HG02642 (cell line): ENCODE measurements around the gene PPIG.
"Not testable (repeated sequence)": the region's sequence is repeated elsewhere in the genome, so short reads cannot be mapped to it uniquely, and the experiment has no call there.

ENCODE experiments used
- ATAC-seq: cut with Tn5 transposase; IDR thresholded peaks from one replicate; pipeline ENCODE4 v1.9.1; 2021; ENCODE audit warnings: mild to moderate bottlenecking; ENCODE audit not compliant: unreplicated experiment, poor library complexity

Gene PPIG

DNA sequence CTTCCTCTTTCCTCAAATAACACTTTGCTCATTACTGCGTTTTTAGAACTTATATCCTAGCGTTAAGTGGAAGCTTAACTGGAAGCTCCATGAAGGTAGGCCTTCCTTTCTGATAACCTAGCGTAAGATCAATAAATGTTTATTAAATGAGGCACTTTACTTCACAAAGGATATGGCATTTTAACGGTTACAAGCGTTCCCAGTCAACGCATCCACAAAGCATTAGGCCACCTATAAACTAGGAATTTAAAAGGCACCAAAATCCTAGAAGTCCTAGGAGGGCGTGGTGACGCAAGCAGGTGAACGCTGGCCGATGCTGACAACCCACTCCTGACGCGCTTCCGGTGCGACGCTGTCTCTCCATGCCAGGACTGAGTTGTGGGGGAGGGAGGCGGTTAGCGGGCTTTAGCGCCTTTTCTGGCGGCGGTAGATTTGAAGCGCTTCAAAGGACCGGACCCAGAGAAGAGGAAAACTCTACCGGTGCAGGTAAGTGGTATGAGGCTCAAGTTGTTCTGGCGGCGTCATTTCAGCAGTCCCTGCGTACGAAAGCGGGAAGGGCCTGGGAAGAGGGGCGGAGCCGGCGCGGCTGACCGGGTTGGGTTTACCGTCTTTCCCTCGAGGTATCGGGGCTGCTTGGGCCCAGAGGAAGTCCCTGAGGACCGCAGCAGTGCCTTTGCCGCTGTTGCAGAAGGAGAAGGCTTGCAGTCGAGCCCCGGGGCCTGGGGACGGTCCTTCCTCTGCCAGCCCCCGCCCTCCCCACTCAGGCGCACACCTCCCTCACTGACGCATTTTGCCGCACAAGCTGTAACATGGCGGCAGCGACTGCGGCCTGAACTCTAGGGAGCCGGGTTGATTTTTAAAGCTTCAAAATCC is at the start of gene PPIG:
TSS of gene PPIG (plus strand) at position 347 of the 873 bp plus-strand sequence. CDS start 19,691 bp downstream, outside the sequence.
- ATAC-seq, result peak; percentile 92

- ATAC-seq, result not testable (repeated sequence)
These were observed 44.7 kb upstream of the PPIG start for GRCh38 chr2:169539460-169539859.

DNA sequence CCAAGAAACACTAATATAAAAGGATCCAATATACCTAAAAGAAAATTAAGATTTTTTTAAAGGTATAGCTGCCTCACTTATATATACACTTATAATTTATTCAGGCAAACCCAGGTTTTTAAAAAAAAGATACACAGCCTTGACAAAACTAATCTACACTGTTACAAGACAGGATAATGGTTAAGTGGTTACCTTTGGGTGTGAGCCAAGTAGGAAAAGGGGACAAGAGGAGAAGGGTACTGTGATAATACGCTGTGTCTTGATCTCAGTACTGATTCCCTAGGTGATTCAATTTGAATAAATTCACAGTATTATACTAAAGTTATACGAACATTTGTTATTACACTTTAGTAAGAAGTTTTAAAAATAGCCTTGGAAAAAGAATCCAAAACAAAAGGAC is 44.0 kb upstream of the PPIG start:
- no peak for ATAC-seq

DNA sequence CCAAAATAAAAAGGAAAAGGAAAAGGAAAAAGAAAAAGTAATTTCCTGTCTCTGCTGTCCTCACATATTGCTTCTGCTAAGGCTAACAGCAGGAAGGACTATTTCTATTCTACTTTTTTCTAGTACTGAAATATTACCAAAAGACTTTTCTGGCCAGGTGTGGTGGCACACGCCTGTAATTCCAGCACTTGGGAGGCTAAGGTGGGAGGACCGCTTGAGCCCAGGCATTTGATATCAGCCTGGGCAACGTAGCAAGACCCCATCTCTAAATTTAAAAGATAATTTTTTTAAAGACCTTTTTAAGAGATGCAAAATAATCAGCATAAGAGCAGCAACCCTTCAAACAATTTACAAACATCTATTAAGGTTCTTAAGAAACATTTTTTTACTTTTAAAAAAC is 41.7 kb upstream of the PPIG start:
- no peak for ATAC-seq

GRCh38 chr2:169546756-169547155 is 37.4 kb upstream of the PPIG start:
- no peak for ATAC-seq

DNA sequence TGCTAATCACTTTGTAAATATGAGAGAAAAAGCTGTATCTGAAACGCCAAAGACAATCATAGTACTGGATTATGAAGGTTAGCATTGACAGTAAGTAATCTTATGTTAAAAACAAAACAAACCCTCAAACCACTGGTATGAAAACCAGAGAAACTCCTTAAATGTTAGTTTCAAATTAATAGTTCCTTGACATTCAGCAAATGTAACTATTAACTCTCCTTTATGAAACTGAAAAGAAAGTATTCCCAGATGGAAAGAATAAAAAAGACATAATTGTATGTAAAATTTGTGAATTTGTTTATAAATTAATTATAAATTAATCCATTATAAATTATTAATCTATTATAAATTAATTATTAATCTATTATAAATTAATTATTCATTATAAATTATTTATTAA is 22.8 kb upstream of the PPIG start:
- ATAC-seq, result no peak

GRCh38 chr2:169562084-169562483 is 22.1 kb upstream of the PPIG start:
- not testable (repeated sequence) for ATAC-seq

GRCh38 chr2:169562519-169562918 is 21.6 kb upstream of the PPIG start:
- ATAC-seq, result no peak

- ATAC-seq, result no peak
These were observed 18.5 kb upstream of the PPIG start for GRCh38 chr2:169565686-169566085.

- ATAC-seq, result no peak
These were observed 14.2 kb upstream of the PPIG start for GRCh38 chr2:169569948-169570347.

DNA sequence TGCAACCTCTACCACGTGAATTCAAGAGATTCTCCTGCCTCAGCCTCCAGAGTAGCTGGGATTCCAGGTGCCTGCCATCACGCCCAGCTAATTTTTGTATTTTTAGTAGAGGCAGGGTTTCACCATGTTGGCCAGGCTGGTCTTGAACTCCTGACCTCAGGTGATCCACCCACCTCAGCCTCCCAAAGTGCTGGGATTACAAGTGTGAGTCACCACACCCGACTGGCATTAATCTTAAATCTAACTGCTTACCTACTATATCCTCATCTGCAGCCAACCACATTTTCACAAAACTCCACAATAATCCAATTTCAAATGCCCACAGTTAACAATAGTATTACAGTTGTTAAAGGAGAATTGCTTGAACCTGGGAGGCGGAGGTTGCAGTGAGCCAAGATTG is 13.4 kb upstream of the PPIG start:
- not testable (repeated sequence) for ATAC-seq

DNA sequence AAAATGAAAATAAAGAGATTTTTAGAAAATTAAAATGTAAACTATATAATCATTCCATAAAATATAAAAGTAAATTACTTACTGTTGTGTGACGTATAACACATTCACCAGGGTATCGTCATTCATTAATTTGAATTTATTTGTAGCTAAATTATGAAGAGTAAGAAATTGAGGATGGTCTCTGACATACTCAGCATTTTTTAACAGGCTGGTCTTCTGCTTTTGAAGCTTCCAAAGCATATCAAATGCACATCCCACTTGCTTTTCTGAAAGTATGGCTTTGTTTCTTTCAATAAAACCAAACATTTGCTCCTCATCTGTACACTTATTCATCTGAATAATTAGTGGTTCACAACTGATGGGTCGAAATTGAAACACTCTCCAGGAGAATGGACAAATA is 12.6 kb upstream of the PPIG start:
- no peak for ATAC-seq

DNA sequence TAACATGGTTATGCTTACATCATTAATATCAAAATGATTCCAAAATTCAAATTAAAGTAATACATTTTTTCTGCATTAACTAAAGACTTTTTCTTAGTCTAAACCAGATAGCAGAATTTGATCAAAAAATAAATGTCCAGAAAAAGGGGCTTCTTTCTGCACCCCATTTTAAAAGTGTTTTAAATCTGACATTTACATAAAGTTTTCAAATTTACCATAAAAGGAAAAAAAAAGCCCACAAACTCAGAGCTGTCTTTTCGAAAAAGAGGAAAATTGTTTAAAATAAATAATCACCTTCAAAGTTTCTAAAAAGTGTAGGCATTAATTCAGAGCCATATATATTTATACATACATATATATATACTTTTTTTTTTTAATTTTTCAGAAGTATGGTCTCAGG is 12.0 kb upstream of the PPIG start:
- no peak for ATAC-seq

DNA sequence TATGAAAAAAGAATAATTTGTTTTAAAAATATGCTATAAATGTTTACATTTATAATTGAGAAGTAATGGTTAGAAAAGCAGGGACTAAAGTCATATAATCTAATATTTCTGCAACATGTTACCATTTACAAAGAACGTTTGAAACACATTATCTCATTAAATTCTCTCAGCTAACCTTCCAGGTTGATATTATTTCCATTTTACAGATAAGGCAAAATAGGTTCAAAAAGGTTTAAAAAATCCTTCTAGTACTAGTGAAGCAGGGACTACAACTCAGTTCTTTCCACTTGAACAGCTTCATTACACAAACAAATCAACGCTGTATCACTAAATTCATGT is 11.4 kb upstream of the PPIG start:
- ATAC-seq, result no peak

- peak; percentile 99 for ATAC-seq
These were observed 10.8 kb upstream of the PPIG start, which contains the start of gene FASTKD1 for GRCh38 chr2:169573160-169573973. Gene FASTKD1, minus strand, starts transcription at chr2:169573865. Its CDS starts 1,836 bp downstream, at chr2:169572029.

DNA sequence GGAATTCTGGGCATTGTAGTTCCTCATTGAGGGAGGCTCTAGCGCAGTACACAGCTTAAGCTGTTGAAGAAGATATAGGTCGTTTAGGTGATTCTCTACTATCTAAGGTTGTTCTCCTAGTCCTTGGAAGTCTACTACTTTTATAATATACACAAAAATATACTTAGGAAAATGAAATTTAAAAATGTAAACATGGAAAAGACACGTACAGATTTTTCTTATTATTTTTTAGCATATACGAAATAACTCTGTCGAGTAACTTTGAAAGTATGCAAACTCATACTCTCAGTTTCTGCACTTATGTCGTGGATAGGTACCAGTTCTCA is 10.2 kb upstream of the PPIG start:
- no peak for ATAC-seq

DNA sequence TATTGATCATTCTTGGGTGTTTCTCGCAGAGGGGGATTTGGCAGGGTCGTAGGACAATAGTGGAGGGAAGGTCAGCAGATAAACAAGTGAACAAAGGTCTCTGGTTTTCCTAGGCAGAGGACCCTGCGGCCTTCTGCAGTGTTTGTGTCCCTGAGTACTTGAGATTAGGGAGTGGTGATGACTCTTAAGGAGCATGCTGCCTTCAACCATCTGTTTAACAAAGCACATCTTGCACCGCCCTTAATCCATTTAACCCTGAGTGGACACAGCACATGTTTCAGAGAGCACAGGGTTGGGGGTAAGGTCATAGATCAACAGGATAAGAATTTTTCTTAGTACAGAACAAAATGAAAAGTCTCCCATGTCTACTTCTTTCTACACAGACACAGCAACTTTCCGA is 9.6 kb upstream of the PPIG start:
- not testable (repeated sequence) for ATAC-seq

- not testable (repeated sequence) for ATAC-seq
These were observed 8.9 kb upstream of the PPIG start for GRCh38 chr2:169575264-169575663.

- no peak for ATAC-seq
These were observed 5.1 kb upstream of the PPIG start for GRCh38 chr2:169579044-169579443.

- not testable (repeated sequence) for ATAC-seq
These were observed 1.4 kb upstream of the PPIG start for GRCh38 chr2:169582552-169583266.

DNA sequence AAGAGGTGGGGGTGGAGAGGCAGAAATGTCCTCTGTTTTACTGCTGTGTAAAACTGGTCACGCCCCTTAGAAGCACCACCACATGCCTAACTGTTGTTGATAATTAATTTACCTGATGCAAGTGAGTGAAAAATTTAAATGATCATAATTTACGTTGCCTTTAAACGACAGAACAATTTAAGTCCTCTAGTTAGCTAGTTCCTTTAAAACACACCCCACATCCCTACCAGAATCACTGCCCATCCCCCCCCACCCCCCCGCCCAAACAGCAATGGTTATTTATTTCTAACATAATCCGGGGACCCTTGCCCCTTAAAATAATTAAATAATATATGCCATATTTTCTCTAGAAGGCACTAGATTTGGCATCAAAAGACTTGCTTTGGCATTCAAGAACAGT is 633 bp upstream of the PPIG start:
- no peak for ATAC-seq
